Fibroblast of the conjunctiva (primary cell): ENCODE results near the gene GLB1L3.
"Not testable (repeated sequence)": the region's sequence is repeated elsewhere in the genome, so short reads cannot be mapped to it uniquely, and the experiment has no call there.

Experiments
- DNase-seq: peaks from one replicate; pipeline ENCODE4 v3.0.0-alpha.2; 2010; ENCODE audit warnings: low read depth

The GLB1L3 gene

GRCh38 chr11:134344497-134345236 is 68.5 kb downstream of the GLB1L3 start:
- not testable (repeated sequence) for DNase-seq

GRCh38 chr11:134345237-134345550 is 69.0 kb downstream of the GLB1L3 start:
- no peak for DNase-seq

- no peak for DNase-seq
Measured at GRCh38 chr11:134346101-134346975, 70.2 kb downstream of the GLB1L3 start.

DNA sequence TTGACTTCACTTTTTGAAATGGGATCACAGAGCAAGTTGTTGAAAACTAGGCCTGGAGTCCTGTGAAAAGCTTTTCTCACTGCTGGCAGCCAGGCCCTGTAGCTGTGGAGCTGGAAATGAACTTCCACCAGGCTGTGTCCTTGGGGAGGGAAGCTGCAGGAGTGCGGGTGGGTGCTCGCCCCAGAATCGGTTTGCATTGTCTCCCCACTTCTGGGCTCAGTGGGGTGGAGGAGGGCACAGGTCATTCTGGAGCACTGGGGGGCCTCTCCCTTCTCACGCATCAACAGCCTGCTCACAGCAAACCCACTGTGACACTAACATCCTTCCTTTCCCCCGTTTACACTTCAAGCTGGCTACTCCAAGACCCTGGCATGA is 70.8 kb downstream of the GLB1L3 start:
- DNase-seq = no peak

- DNase-seq = no peak
Measured at GRCh38 chr11:134347441-134347840, 71.3 kb downstream of the GLB1L3 start.

- no peak for DNase-seq
Measured at GRCh38 chr11:134349109-134349801, 73.1 kb downstream of the GLB1L3 start.

GRCh38 chr11:134349802-134350355 is 73.7 kb downstream of the GLB1L3 start:
- DNase-seq = no peak

- no peak for DNase-seq
Measured at GRCh38 chr11:134350381-134350780, 74.2 kb downstream of the GLB1L3 start.

- no peak for DNase-seq
Measured at GRCh38 chr11:134352111-134352510, 75.9 kb downstream of the GLB1L3 start.

GRCh38 chr11:134355136-134355535 is 79.0 kb downstream of the GLB1L3 start:
- DNase-seq = no peak

- DNase-seq = no peak
Measured at GRCh38 chr11:134355656-134356055, 79.5 kb downstream of the GLB1L3 start.

- DNase-seq = no peak
Measured at GRCh38 chr11:134356656-134357544, 80.7 kb downstream of the GLB1L3 start.

GRCh38 chr11:134357545-134357839 is 81.3 kb downstream of the GLB1L3 start:
- DNase-seq = no peak

DNA sequence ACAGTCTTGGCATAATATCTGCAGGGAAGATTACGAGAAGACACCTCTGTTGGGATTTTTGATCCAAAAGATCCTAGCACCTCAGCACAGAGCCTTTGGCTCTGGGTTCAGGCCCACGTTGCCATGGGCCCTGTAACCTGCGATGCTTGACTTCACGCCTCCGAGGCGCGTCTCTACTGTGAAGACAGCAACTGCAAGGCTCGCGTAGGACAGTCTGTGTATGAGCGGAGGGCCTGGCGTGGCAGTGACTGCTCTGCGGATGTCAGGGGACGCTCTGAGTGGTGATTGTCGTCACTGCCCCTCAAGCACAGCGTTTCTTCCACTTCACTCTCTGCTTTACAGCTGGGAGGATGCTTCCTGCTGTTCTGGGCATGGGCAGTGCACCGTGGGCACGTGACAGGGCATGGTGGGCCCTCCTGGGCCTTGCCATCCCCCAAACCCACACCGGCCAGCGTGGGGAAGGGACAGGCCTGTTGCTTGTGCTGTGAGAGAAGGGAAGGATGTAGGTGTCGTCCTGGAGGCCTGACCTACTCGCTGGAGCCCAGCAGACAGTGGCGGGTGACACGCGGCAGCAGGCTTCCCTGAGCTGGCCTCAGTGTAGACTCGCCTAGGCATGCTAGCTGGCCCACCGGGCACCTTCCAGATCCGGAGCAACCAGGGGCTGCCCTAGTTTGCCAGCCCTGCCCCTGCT is 82.1 kb downstream of the GLB1L3 start:
- no peak for DNase-seq

- no peak for DNase-seq
Measured at GRCh38 chr11:134358856-134359490, 82.8 kb downstream of the GLB1L3 start.

DNA sequence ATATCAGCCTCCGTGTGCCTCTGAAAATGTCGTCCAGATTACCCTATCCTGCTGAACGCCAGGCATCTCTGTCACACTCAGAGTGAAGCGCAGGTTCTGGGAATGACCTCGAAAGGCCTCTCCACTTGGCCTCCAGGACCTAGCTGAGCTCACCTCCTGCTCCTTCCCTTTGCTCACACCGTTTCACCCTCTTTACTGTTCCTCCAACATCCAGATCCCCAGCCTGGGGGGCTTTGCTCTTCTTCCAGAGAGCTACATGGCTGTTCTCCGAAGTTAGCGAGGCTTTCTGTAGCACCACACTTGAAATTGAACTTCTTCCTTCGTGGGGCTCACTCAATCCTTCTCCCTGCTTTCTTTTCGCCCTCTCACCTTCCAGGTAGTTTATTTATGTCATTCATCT is 83.5 kb downstream of the GLB1L3 start:
- no peak for DNase-seq

GRCh38 chr11:134360050-134360835 is 84.1 kb downstream of the GLB1L3 start:
- DNase-seq = peak; percentile 26

DNA sequence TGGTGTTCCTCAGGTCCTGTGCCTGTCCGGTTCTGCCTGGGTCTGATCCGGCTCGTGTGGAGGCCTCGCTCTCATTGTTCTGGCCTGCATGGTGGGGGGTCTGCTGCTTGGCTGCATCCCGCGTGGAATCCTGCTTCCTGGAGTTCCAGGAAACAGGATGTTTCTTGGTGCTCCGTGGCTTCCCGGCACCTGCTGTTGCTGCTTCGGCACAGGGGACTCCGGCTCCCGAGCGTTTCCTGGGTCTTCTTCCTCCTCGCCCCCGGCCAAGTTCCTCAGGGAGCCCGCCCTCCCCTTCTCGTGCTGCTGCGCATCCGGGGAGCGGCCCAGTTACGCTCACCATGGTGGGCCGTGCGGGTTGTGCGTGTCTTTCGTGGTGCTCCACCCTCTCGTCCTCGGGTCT is 85.5 kb downstream of the GLB1L3 start:
- no peak for DNase-seq

DNA sequence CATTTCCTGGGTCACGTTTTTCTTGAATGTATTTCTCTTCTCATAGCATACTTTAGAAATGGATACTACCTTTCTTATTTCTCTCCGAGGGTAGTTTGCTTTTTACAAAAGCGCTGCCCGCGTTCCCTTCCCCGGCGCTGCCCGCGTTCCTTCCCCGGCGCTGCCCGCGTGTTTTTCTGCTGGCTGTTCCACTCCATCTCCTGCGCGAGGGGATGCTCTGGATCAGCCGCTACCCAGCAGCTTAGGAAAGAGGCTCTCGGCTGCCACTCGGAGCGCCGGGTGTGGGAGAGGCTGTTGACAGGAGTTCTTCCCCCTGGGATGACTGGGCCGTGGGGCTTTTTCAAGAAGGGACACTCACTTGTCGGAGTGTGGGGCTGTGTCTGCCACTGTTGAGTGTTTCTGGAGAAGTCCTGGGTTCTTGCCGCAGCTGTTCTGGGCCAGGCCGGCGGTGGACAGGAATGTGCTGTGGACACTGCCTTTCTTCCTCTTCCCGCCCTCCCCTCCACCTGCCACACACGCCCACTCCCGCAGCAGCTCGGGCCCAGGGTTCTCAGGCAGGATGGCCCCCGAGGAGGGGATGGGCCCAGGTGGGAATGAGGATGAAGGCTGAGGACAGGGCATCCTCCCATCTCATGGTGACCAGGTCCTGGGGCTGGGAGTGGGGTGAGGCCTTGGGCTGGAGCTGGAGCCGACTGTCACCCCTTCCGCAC is 86.2 kb downstream of the GLB1L3 start:
- no peak for DNase-seq
